GM21447 (cell line): ENCODE measurements around the gene MAPRE3.
"Not testable (repeated sequence)": the region's sequence is repeated elsewhere in the genome, so short reads cannot be mapped to it uniquely, and the experiment has no call there.

Experiments
- ATAC-seq: cut with Tn5 transposase; IDR thresholded peaks from one replicate; pipeline ENCODE4 v1.9.1; 2021; ENCODE audit not compliant: unreplicated experiment

Gene MAPRE3

GRCh38 chr2:26970244-26970927 lies at the start of gene MAPRE3:
TSS of gene MAPRE3 (plus strand) at chr2:26970637. CDS start at chr2:27022219, 51,582 bp downstream.
- ATAC-seq = peak; percentile 72

DNA sequence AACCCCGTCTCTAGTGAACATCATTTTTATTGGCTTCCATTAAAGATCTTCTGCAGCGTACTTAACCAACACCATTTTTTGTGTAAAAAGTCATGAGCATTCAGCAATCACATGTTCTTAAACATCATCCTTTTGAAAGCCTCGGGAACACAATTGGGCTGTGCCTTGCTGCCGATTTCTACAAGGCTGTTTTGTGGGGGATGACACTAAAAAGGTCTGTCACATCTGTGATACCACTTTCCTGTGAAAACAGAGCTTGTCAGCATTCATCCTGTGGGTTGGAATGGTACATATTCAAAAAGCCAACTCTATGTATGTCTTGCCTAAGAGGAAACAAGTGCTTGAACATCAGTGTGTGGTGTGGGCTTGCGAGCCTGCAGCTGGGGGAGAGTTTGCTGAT lies 49.1 kb upstream of the MAPRE3 start:
- no peak for ATAC-seq

GRCh38 chr2:26922405-26923188 lies 47.8 kb upstream of the MAPRE3 start:
- ATAC-seq = no peak

- not testable (repeated sequence) for ATAC-seq
Measured at GRCh38 chr2:26923189-26923466, 47.3 kb upstream of the MAPRE3 start.

DNA sequence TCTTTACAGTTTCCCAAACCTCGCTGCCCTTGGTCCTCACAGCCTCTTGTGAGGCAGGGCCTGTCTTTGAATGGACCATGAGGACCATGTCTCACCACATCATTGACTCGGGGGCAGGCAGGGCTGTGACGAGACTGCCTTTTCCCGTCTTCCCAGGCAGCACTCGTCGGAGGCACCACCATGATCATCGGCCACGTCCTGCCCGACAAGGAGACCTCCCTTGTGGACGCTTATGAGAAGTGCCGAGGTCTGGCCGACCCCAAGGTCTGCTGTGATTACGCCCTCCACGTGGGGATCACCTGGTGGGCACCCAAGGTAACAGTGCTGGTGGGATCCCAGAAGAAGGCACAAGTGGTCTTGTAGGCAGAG lies 45.7 kb upstream of the MAPRE3 start:
- no peak for ATAC-seq

DNA sequence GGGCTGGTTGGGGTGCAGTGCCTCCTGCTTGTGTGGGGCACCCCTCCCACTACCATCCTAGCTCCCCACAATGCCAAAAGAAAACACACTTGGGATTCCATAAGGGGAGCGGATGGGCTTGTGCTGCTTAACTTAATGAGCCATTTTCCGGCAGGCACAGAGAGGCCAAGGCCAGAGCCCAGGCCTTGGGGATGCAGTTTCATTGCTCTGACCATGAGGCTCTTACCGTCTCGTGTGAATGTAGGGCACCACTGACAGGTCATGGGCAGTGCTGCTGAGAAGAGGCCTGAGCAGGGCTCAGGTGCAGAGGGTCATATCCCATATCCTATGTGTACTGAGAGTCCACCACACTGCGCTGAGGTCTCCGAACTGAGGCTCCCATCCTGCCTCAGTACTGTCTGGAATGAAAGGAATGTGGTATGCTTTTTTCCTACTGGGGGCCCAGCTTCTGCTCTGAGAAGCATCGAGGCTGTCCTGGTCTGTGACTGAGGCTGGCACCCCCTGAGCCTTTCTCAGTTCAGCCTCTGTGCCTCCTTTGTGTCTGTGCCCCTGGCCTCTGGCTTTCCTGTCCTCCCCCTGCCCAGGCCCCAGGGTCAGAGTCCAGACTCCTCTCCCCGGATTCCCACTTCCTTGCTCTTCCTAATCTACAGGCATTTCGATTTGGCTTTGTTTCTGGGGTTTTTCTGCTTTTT lies 45.2 kb upstream of the MAPRE3 start:
- no peak for ATAC-seq

DNA sequence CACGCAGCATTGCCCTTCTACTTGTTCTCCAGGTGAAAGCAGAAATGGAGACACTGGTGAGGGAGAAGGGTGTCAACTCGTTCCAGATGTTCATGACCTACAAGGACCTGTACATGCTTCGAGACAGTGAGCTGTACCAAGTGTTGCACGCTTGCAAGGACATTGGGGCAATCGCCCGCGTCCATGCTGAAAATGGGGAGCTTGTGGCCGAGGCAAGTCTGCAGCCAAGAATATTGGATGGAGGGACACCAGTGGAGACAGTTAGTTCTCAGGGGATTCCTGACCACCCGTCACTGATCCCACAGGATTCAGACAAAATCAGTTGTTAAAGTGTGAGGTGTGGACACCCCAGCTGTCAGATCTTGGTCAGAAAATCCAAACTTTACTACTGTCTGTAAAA lies 43.2 kb upstream of the MAPRE3 start:
- ATAC-seq = no peak

- ATAC-seq = no peak
Measured at GRCh38 chr2:26932974-26933373, 37.5 kb upstream of the MAPRE3 start.

GRCh38 chr2:26933431-26934334 lies 36.8 kb upstream of the MAPRE3 start:
- ATAC-seq = no peak

DNA sequence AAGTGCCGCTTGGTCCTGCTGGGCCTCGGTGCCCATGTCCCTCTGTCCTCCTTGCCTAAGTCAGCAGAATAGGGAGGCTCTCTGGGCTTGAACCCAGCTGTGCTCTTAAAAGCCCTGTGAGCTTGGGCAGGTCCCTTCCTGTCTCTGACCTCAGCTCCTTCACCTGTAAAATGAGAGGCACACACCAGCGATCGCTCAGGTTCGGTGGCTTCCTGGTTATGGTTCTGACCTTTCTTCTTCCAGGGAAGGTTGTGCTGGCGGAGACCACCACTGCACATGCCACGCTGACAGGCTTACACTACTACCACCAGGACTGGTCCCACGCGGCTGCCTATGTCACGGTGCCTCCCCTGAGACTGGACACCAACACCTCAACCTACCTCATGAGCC lies 36.1 kb upstream of the MAPRE3 start:
- no peak for ATAC-seq

GRCh38 chr2:26934985-26935384 lies 35.5 kb upstream of the MAPRE3 start:
- ATAC-seq = no peak

DNA sequence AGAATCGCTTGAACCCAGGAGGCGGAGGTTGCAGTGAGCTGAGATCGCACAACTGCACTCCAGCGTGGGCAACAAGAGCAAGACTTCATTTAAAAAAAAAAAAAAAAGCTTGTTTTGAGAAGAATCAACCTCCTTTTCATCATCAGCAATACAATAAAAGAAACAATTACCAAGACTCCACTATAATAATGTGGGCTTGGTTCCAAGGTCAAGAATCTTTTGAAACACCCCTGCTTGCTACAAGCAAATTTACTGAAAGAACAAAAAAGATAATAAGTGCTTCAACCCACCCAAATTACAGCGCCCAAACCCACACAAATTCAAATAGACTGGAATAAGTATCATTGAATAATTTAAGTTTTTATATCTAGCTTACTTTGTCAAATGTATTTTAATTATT lies 33.6 kb upstream of the MAPRE3 start:
- no peak for ATAC-seq

- ATAC-seq = no peak
Measured at GRCh38 chr2:26938399-26939118, 31.9 kb upstream of the MAPRE3 start.

- ATAC-seq = no peak
Measured at GRCh38 chr2:26940001-26940400, 30.4 kb upstream of the MAPRE3 start.

- ATAC-seq = no peak
Measured at GRCh38 chr2:26941486-26941885, 29.0 kb upstream of the MAPRE3 start.

DNA sequence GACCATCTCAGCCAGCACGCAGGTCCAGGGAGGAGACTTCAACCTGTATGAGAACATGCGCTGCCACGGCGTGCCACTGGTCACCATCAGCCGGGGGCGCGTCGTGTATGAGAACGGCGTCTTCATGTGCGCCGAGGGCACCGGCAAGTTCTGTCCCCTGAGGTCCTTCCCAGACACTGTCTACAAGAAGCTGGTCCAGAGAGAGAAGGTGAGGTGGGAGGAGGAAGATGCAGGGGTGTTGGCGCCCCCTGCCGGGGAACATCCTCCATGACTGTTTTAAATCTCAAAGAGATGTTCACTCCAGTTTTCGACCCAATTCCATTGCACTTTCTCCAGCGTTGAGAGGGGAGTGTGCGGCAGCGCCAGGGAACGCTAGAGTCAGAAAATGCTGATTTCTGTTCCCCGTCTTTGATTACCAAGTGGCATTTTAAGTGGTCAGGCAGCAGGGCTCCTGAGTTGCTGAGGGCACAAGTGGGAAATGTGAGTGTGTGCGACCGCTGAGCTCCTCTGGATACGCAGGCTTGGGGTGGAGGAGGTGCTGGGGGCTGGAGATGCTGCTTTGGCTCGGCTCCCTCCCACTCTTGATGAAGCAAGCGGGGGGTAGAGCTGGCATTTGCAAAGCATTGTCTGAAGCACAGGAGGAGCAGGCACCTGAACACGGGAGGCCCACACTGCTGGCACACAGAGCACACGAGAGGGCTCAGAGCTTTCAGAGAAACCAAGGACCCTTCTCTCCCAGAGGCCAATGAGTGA lies 27.7 kb upstream of the MAPRE3 start:
- ATAC-seq = no peak

- no peak for ATAC-seq
Measured at GRCh38 chr2:26945991-26946750, 24.3 kb upstream of the MAPRE3 start.

GRCh38 chr2:26946841-26947784 lies 23.3 kb upstream of the MAPRE3 start:
- no peak for ATAC-seq
